ENCODE data around the gene ITGA2.

The ITGA2 gene

GRCh38 chr5:53080271-53080670, 91.1 kb downstream of the ITGA2 start:
- H3K27me3 ChIP-seq (ENCODE audit: control insufficient read depth, insufficient read depth, low read length), result no peaks in the 10 kb centered on the region
- H3K9ac ChIP-seq, result no peak overlapping the region
- no peaks in the 10 kb centered on the region for H3K36me3 ChIP-seq (ENCODE audit: control insufficient read depth, insufficient read depth, low read length)
- no peaks in the 10 kb centered on the region for H3K4me1 ChIP-seq
- H3K4me3 ChIP-seq (ENCODE audit: low read depth, low read length), result no peak overlapping the region
- no peaks in the 10 kb centered on the region for H3K79me2 ChIP-seq
- no peak overlapping the region for H3K27ac ChIP-seq
- H3K9me3 ChIP-seq (ENCODE audit: control insufficient read depth, low read length), result no peaks in the 10 kb centered on the region
- no peak overlapping the region for H3K4me2 ChIP-seq (ENCODE audit: low read length)
- TF ChIP-seq CTCF (IDR thresholded peaks at IDR 0.05), result no peak
- H2AFZ ChIP-seq, result no peak overlapping the region

- Histone ChIP-seq H3K4me1 (no peaks in the 10 kb centered on the region), H2AFZ (no peak overlapping the region), H3K27ac (no peak overlapping the region), H3K4me2 (ENCODE audit: low read length) (no peak overlapping the region), H3K79me2 (no peaks in the 10 kb centered on the region), H3K27me3 (ENCODE audit: control insufficient read depth, insufficient read depth, low read length) (no peaks in the 10 kb centered on the region), H3K36me3 (ENCODE audit: control insufficient read depth, insufficient read depth, low read length) (no peaks in the 10 kb centered on the region), H3K9ac (no peak overlapping the region), H3K9me3 (ENCODE audit: control insufficient read depth, low read length) (no peaks in the 10 kb centered on the region), H3K4me3 (ENCODE audit: low read depth, low read length) (no peak overlapping the region)
- TF ChIP-seq CTCF (IDR thresholded peaks at IDR 0.05), result no peak
Measured at GRCh38 chr5:53083927-53084326, 94.8 kb downstream of the ITGA2 start.

GRCh38 chr5:53084546-53085255, 95.5 kb downstream of the ITGA2 start:
- Histone ChIP-seq H3K79me2 (no peaks in the 10 kb centered on the region), H3K9ac (no peak overlapping the region), H3K27ac (no peak overlapping the region), H3K4me2 (ENCODE audit: low read length) (no peak overlapping the region), H3K4me3 (ENCODE audit: low read depth, low read length) (no peak overlapping the region), H3K27me3 (ENCODE audit: control insufficient read depth, insufficient read depth, low read length) (no peaks in the 10 kb centered on the region), H2AFZ (no peak overlapping the region), H3K9me3 (ENCODE audit: control insufficient read depth, low read length) (no peaks in the 10 kb centered on the region), H3K36me3 (ENCODE audit: control insufficient read depth, insufficient read depth, low read length) (no peaks in the 10 kb centered on the region), H3K4me1 (peaks cover 4% of the 10 kb centered on the region)
- TF ChIP-seq CTCF (IDR thresholded peaks at IDR 0.05), result no peak

- Histone ChIP-seq H3K4me1 (peaks cover 20% of the 10 kb centered on the region), H3K27ac (no peak overlapping the region)
- no peak for TF ChIP-seq CTCF (IDR thresholded peaks at IDR 0.05)
Measured at GRCh38 chr5:53087171-53087570, 98.0 kb downstream of the ITGA2 start.

GRCh38 chr5:53087621-53088121, 98.5 kb downstream of the ITGA2 start:
- Histone ChIP-seq H3K27me3 (ENCODE audit: control insufficient read depth, insufficient read depth, low read length) (no peaks in the 10 kb centered on the region), H3K9ac (no peak overlapping the region), H3K4me2 (ENCODE audit: low read length) (no peak overlapping the region), H3K4me3 (ENCODE audit: low read depth, low read length) (no peak overlapping the region), H2AFZ (no peak overlapping the region), H3K27ac (no peak overlapping the region), H3K36me3 (ENCODE audit: control insufficient read depth, insufficient read depth, low read length) (no peaks in the 10 kb centered on the region), H3K9me3 (ENCODE audit: control insufficient read depth, low read length) (no peaks in the 10 kb centered on the region), H3K4me1 (peaks cover 20% of the 10 kb centered on the region), H3K79me2 (no peaks in the 10 kb centered on the region)
- no peak for TF ChIP-seq CTCF (IDR thresholded peaks at IDR 0.05)

More at GRCh38 chr5:53087171-53087570, 98.0 kb downstream of the ITGA2 start:
- Histone ChIP-seq H3K9ac (no peak overlapping the region), H3K36me3 (ENCODE audit: control insufficient read depth, insufficient read depth, low read length) (no peaks in the 10 kb centered on the region), H3K79me2 (no peaks in the 10 kb centered on the region), H3K9me3 (ENCODE audit: control insufficient read depth, low read length) (no peaks in the 10 kb centered on the region), H3K4me2 (ENCODE audit: low read length) (no peak overlapping the region), H2AFZ (no peak overlapping the region), H3K4me3 (ENCODE audit: low read depth, low read length) (no peak overlapping the region), H3K27me3 (ENCODE audit: control insufficient read depth, insufficient read depth, low read length) (no peaks in the 10 kb centered on the region)

Data from parathyroid adenoma (tissue), 2 donors.